KMS-11 (cell line): ENCODE measurements around the gene CPNE5.

Source experiments
- H2AFZ ChIP-seq: fragments of 200-600 bp; sonication (generic); 2 replicates; pipeline ENCODE4 v1.6.1; 2016; ENCODE audit warnings: antibody characterized with exemption, mixed run types, low read depth
- H3K27ac ChIP-seq: fragments of 200-600 bp; sonication (generic); 2 replicates; pipeline ENCODE4 v1.6.1; 2016; ENCODE audit warnings: mild to moderate bottlenecking, mixed run types
- H3K27me3 ChIP-seq: fragments of 200-600 bp; sonication (generic); 2 replicates; pipeline ENCODE4 v1.6.1; 2017; ENCODE audit warnings: mild to moderate bottlenecking, low read depth, mixed run types, moderate library complexity; ENCODE audit not compliant: insufficient read depth
- H3K36me3 ChIP-seq: fragments of 200-600 bp; sonication (generic); 2 replicates; pipeline ENCODE4 v1.6.1; 2017; ENCODE audit warnings: mild to moderate bottlenecking, mixed run types; ENCODE audit not compliant: insufficient read depth
- H3K4me1 ChIP-seq: fragments of 200-600 bp; sonication (generic); 2 replicates; pipeline ENCODE4 v1.6.1; 2016; ENCODE audit warnings: mild to moderate bottlenecking, low read depth, mixed run types; ENCODE audit not compliant: poor library complexity, severe bottlenecking
- H3K4me2 ChIP-seq: fragments of 200-600 bp; sonication (generic); 2 replicates; pipeline ENCODE4 v1.7.0; 2016; ENCODE audit warnings: mild to moderate bottlenecking, mixed run types
- H3K4me3 ChIP-seq: fragments of 200-600 bp; sonication (generic); IDR thresholded peaks from 2 replicates; pipeline ENCODE4 v1.6.1; 2017; ENCODE audit warnings: low read depth, low read length, mixed read lengths; ENCODE audit not compliant: insufficient read depth
- H3K79me2 ChIP-seq: fragments of 200-600 bp; sonication (generic); 2 replicates; pipeline ENCODE4 v1.6.1; 2016; ENCODE audit warnings: low read depth, mixed run types; ENCODE audit not compliant: insufficient read depth
- H3K9ac ChIP-seq: fragments of 200-600 bp; sonication (generic); 2 replicates; pipeline ENCODE4 v1.6.1; 2016; ENCODE audit warnings: mild to moderate bottlenecking, mixed run types
- H4K20me1 ChIP-seq: fragments of 200-600 bp; sonication (generic); 2 replicates; pipeline ENCODE4 v1.6.1; 2016; ENCODE audit warnings: mild to moderate bottlenecking, mixed run types; ENCODE audit not compliant: insufficient read depth
- TF ChIP-seq, protein P1 (sequence below): fragments of 200-600 bp; sonication (generic); conservative IDR thresholded peaks from 2 replicates; pipeline ENCODE4 v1.6.1; 2017; ENCODE audit warnings: low read depth, mild to moderate bottlenecking, antibody characterized with exemption, low read length, moderate library complexity, mixed read lengths

The CPNE5 gene

DNA sequence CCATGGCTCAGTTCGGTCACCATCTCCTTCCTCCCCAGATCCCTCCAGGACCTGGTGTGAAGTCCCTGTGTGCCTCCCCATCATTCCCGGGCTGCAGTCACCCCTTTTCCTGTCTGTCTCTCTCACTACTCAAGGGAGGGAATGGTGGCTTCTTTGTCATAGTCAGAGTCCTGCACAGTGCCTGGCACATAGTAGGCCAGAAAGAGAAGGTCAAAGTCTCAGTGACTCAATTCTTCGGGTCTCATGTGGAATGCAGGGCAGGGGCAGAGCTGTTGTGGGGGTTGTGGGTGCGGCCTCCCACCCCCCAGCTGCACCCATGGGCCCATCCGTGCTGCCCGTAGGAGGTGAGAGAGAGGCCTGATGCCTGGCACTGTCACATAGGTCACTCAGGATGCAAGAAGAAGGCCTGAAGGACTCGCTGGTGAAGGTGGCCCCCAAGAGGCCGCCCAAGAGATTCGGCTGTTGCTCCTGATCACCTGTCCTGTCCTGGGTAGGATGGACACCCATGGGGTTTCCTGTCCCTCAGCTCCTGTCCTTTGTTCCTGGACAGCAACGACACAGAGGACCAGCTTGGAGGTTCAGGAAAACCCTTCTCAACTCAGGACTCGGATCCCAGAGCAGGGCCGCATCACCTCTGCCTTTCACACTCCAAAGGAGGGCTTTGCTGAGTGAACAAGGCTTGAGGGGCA, 107.5 kb downstream of the CPNE5 start:
- TF ChIP-seq, protein P1, sequence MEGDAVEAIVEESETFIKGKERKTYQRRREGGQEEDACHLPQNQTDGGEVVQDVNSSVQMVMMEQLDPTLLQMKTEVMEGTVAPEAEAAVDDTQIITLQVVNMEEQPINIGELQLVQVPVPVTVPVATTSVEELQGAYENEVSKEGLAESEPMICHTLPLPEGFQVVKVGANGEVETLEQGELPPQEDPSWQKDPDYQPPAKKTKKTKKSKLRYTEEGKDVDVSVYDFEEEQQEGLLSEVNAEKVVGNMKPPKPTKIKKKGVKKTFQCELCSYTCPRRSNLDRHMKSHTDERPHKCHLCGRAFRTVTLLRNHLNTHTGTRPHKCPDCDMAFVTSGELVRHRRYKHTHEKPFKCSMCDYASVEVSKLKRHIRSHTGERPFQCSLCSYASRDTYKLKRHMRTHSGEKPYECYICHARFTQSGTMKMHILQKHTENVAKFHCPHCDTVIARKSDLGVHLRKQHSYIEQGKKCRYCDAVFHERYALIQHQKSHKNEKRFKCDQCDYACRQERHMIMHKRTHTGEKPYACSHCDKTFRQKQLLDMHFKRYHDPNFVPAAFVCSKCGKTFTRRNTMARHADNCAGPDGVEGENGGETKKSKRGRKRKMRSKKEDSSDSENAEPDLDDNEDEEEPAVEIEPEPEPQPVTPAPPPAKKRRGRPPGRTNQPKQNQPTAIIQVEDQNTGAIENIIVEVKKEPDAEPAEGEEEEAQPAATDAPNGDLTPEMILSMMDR = no peak
- peaks cover 7% of the 10 kb centered on the region for H3K4me1 ChIP-seq

DNA sequence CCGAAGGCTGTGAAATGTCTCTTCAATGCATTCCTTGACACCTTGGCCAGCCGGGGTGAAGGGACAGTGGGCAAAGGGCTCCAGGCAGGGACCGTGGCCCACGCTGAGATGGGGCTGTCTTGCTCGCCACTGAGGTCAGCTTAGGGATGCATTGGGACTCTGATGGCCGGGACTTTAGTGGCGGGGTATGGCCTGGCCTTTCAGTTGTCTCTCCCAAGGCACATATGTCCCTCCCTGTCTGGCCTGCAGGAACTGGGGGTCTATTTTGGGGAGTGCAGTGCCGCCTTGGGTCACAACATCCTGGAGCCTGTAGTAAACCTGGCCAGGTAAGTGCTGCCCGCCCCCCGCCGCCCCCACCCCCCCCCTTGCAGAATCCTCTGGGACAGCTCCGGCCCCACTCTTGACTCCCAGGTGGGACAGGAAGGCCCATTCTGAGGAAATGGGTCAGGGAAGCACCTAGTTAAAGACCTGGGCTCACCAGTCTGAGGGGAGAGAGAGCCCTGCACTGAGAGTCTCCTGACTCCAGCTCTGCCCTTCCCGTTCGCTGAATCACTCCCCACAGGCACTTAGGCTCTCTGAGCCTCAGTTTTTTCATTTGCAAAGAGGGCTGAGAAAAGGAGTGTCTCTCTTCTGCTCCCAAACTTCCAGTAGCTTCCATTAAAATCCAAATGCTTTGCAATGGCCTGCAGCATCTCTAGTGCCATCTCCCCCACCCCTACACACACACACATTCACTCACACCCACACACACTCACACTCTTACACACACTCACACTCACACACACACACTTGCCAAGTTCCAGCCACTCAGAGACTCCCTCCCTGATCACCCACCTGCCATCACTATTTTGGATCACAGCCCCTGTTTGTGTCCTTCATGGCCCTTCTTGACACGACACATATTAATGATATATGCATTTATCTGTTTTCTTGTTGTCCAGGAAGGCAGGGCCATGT, 108.5 kb downstream of the CPNE5 start:
- no peaks in the 10 kb centered on the region for H3K27me3 ChIP-seq
- H3K36me3 ChIP-seq = no peaks in the 10 kb centered on the region
- peaks cover 7% of the 10 kb centered on the region for H3K4me1 ChIP-seq
- TF ChIP-seq, protein P1 = no peak
- H3K79me2 ChIP-seq = no peaks in the 10 kb centered on the region
- no peak overlapping the region for H2AFZ ChIP-seq
- no peak overlapping the region for H3K9ac ChIP-seq
- H3K4me2 ChIP-seq = no peak overlapping the region
- no peak overlapping the region for H3K27ac ChIP-seq
- H3K4me3 ChIP-seq = no peak overlapping the region
- no peaks in the 10 kb centered on the region for H4K20me1 ChIP-seq

More for the DNA sequence above, 107.5 kb downstream of the CPNE5 start:
- Histone ChIP-seq H3K36me3 (no peaks in the 10 kb centered on the region), H4K20me1 (no peaks in the 10 kb centered on the region), H3K27me3 (no peaks in the 10 kb centered on the region), H3K4me2 (no peak overlapping the region), H3K79me2 (no peaks in the 10 kb centered on the region), H3K9ac (no peak overlapping the region), H2AFZ (no peak overlapping the region), H3K4me3 (no peak overlapping the region), H3K27ac (no peak overlapping the region)

DNA sequence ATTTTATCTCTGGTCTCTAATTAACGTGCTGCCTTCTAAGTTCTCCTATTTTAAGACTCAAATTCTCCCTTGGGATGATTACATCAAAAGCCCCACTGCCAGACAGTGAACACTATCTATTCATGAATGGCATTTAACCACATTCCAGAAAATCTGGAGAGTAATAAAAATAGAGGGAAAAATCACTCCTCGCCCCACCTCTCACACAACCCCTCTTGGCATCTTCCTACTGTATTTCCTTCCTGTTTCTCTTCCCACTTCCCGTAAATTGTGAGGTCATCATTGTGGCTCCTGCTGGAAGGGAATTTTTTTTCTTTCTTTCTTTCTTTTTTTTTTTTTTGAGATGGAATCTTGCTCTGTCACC, 110.1 kb downstream of the CPNE5 start:
- peaks cover 7% of the 10 kb centered on the region for H3K4me1 ChIP-seq
- no peaks in the 10 kb centered on the region for H3K27me3 ChIP-seq
- no peaks in the 10 kb centered on the region for H3K36me3 ChIP-seq
- H4K20me1 ChIP-seq = no peaks in the 10 kb centered on the region
- H3K27ac ChIP-seq = no peak overlapping the region
- TF ChIP-seq, protein P1 = no peak
- H2AFZ ChIP-seq = no peak overlapping the region
- H3K79me2 ChIP-seq = no peaks in the 10 kb centered on the region
- no peak overlapping the region for H3K4me3 ChIP-seq
- no peak overlapping the region for H3K9ac ChIP-seq
- no peak overlapping the region for H3K4me2 ChIP-seq

DNA sequence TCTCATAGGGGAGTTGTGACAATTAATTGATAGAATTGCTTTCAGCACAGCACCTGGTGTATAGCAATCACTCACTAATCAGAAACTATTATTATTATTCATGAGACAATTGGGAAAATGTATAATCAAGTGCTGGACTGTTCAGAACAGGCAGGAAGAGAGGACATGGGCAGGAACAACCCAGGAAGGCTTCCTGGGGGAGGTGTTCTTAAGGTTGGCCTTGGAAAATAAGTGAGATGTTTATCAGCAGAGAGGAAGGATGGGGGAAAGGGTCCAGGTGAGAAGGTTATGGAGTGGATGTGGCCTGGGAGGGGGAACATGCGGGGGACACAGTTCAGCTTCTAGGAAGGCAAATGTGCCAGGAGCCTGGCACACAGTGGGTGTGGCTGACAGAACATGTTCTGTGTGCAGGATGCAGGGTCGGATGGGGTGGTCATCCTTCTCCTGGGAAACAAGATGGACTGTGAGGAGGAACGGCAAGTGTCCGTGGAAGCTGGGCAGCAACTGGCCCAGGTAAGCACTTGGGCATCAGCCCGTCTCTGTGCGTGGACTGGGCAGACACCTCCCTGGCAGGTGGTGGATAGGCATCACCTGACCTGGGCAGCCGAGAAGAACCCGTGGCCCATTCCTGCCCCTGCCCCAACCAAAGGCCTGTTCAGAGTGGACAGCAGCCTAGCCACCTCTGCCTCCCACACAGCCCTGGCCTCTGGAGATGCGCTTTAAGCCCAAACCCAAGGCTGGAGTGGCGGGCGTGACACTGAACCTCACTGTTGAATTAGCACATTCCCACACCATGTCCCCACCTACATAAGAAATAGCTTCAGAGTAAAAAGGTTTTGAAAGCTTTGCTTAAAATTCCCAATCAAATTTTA, 110.7 kb downstream of the CPNE5 start:
- Histone ChIP-seq H3K4me2 (no peak overlapping the region), H3K4me3 (no peak overlapping the region), H3K27me3 (no peaks in the 10 kb centered on the region), H2AFZ (no peak overlapping the region), H3K9ac (no peak overlapping the region), H3K36me3 (no peaks in the 10 kb centered on the region), H3K4me1 (peaks cover 7% of the 10 kb centered on the region), H3K79me2 (no peaks in the 10 kb centered on the region), H3K27ac (no peak overlapping the region), H4K20me1 (no peaks in the 10 kb centered on the region)
- TF ChIP-seq, protein P1 = no peak
